Panc1 (cell line): ENCODE results near the gene NPAS3. TPM values are rescaled to one million over a fixed set of nuclear protein-coding genes. Genes with fewer than 3 reads are reported as not detected.

Experiments used
- ATAC-seq: fragments of 200-7000 bp; cut with Tn5 transposase; 2 replicates; pipeline ENCODE4 v1.9.1; 2020; ENCODE audit warnings: mild to moderate bottlenecking, moderate library complexity
- BruUV-seq: library from RNA; stranded (reverse); fragments of 400-500 nt; replicated peaks from 2 replicates; lab custom pipeline; 2021; lab: Mats Ljungman, UMichigan
- CTCF ChIA-PET: fragments of 300-600 bp; sonication (Branson Sonifier 250); formaldehyde crosslinking; loops from one replicate; lab custom pipeline; 2022; ENCODE audit warnings: antibody characterized with exemption; lab: Charles Lee
- POLR2A ChIA-PET: fragments of 300-600 bp; sonication (Branson Sonifier 250); formaldehyde crosslinking; loops from one replicate; lab custom pipeline; 2022; ENCODE audit warnings: antibody characterized with exemption; lab: Charles Lee
- DNase-seq: peaks from one replicate; pipeline ENCODE4 v3.0.0-alpha.2; 2010; ENCODE audit warnings: low read depth, low spot score
- H3K27ac ChIP-seq: 2 replicates; pipeline ENCODE4 v1.5.1; 2011; ENCODE audit warnings: mild to moderate bottlenecking, low read length, inconsistent platforms
- H3K27me3 ChIP-seq: fragments of 200-500 bp; sonication (Bioruptor generic); 2 replicates; pipeline ENCODE4 v1.6.0; 2014; ENCODE audit warnings: low read length, inconsistent platforms; ENCODE audit not compliant: control insufficient read depth, insufficient read depth
- H3K36me3 ChIP-seq: fragments of 200-500 bp; sonication (Bioruptor generic); 2 replicates; pipeline ENCODE4 v1.5.1; 2014; ENCODE audit warnings: inconsistent platforms, mild to moderate bottlenecking, low read length, moderate library complexity; ENCODE audit not compliant: control insufficient read depth, insufficient read depth
- H3K4me1 ChIP-seq: 2 replicates; pipeline ENCODE4 v1.5.1; 2011; ENCODE audit warnings: inconsistent platforms, mild to moderate bottlenecking, low read length, moderate library complexity; ENCODE audit not compliant: control insufficient read depth, insufficient read depth
- H3K4me3 ChIP-seq, 2 experiments: 2 replicates each; pipeline ENCODE4 v1.5.1; 2011 to 2012; ENCODE audit warnings: low read depth in 2 of 2, low read length in 2 of 2, mild to moderate bottlenecking in 2 of 2, inconsistent platforms in 1 of 2, moderate library complexity in 1 of 2
- H3K9me3 ChIP-seq: fragments of 200-500 bp; sonication (Bioruptor generic); 2 replicates; pipeline ENCODE4 v1.5.1; 2014; ENCODE audit warnings: low read depth, mild to moderate bottlenecking, inconsistent platforms, low read length, moderate library complexity; ENCODE audit not compliant: control insufficient read depth, insufficient read depth
- POLR2AphosphoS5 ChIP-seq: IDR thresholded peaks from 2 replicates; pipeline ENCODE4 v1.6.1; 2012; ENCODE audit warnings: mild to moderate bottlenecking, low read depth, low read length, moderate library complexity
- SIN3A ChIP-seq: IDR thresholded peaks from 2 replicates; pipeline ENCODE4 v1.6.1; 2012; ENCODE audit warnings: low read depth, mild to moderate bottlenecking, low read length, moderate library complexity, borderline replicate concordance; ENCODE audit not compliant: insufficient read depth
- TCF7L2 ChIP-seq: IDR thresholded peaks from 2 replicates; pipeline ENCODE4 v1.6.1; 2011; ENCODE audit warnings: mild to moderate bottlenecking, low read depth, low read length, inconsistent platforms
- in situ Hi-C: cut with HindIII; loops from 2 replicates; pipeline ENCODE4 v1.10.0; 2016; ENCODE audit warnings: low sequenced_read_pairs, low pct_unique_long_range_greater_than_20kb
- intact Hi-C: fragments of 100-400 bp; cut with micrococcal nuclease; formaldehyde crosslinking; loops from one replicate; pipeline ENCODE4 v1.10.0; 2022; ENCODE audit not compliant: unreplicated experiment
- total RNA-seq: library from RNA; stranded (reverse); gene quantifications from one replicate; pipeline ENCODE4 v1.2.1, GENCODE V29; 2021; ENCODE audit not compliant: unreplicated experiment
- TF ChIP-seq, protein P1 (sequence below): fragments of 450-650 bp; IDR thresholded peaks from 2 replicates; pipeline ENCODE4 v1.5.1; 2017; ENCODE audit warnings: mild to moderate bottlenecking
- TF ChIP-seq, protein P2 (sequence below), 2 experiments: IDR thresholded peaks; 2 replicates each; pipeline ENCODE4 v1.6.1; 2011 to 2012; ENCODE audit warnings: low read depth in 2 of 2, control low read depth in 1 of 2, low read length in 1 of 2, mild to moderate bottlenecking in 1 of 2, moderate library complexity in 1 of 2; ENCODE audit not compliant: insufficient read depth in 1 of 2

The NPAS3 gene
- total RNA-seq, 1 experiment from 2014 or later: 0.23 TPM

DNA sequence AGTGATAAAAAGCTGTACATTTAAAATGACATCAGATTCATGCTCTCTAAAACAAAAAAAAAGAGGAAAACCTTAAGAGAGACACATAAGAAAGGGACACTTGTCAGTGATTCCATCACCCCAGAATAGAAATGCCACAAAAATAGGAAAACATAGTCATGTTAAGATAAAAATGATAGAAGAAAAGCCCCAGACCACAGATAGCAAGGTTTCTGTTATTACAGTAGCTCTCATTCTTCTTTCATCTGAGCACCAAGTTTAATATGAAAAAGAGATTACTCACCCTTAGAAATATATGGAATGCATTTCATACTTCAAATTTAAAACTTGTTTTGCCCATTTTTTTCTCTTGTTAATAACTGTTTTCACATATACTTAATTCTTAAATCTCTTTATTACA, 795.0 kb downstream of the NPAS3 start:
- POLR2A ChIA-PET: no interaction called here
- TF ChIP-seq SIN3A (no peak), TCF7L2 (no peak), POLR2AphosphoS5 (no peak)
- TF ChIP-seq, protein P1, sequence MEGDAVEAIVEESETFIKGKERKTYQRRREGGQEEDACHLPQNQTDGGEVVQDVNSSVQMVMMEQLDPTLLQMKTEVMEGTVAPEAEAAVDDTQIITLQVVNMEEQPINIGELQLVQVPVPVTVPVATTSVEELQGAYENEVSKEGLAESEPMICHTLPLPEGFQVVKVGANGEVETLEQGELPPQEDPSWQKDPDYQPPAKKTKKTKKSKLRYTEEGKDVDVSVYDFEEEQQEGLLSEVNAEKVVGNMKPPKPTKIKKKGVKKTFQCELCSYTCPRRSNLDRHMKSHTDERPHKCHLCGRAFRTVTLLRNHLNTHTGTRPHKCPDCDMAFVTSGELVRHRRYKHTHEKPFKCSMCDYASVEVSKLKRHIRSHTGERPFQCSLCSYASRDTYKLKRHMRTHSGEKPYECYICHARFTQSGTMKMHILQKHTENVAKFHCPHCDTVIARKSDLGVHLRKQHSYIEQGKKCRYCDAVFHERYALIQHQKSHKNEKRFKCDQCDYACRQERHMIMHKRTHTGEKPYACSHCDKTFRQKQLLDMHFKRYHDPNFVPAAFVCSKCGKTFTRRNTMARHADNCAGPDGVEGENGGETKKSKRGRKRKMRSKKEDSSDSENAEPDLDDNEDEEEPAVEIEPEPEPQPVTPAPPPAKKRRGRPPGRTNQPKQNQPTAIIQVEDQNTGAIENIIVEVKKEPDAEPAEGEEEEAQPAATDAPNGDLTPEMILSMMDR: no peak
- TF ChIP-seq, protein P2, sequence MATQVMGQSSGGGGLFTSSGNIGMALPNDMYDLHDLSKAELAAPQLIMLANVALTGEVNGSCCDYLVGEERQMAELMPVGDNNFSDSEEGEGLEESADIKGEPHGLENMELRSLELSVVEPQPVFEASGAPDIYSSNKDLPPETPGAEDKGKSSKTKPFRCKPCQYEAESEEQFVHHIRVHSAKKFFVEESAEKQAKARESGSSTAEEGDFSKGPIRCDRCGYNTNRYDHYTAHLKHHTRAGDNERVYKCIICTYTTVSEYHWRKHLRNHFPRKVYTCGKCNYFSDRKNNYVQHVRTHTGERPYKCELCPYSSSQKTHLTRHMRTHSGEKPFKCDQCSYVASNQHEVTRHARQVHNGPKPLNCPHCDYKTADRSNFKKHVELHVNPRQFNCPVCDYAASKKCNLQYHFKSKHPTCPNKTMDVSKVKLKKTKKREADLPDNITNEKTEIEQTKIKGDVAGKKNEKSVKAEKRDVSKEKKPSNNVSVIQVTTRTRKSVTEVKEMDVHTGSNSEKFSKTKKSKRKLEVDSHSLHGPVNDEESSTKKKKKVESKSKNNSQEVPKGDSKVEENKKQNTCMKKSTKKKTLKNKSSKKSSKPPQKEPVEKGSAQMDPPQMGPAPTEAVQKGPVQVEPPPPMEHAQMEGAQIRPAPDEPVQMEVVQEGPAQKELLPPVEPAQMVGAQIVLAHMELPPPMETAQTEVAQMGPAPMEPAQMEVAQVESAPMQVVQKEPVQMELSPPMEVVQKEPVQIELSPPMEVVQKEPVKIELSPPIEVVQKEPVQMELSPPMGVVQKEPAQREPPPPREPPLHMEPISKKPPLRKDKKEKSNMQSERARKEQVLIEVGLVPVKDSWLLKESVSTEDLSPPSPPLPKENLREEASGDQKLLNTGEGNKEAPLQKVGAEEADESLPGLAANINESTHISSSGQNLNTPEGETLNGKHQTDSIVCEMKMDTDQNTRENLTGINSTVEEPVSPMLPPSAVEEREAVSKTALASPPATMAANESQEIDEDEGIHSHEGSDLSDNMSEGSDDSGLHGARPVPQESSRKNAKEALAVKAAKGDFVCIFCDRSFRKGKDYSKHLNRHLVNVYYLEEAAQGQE (IDR thresholded peaks at IDR 0.05; ENCODE audit: insufficient read depth in 1 of 2, low read depth in 2 of 2, low read length in 1 of 2): no peak
- H3K27me3 ChIP-seq: no peaks in the 10 kb centered on the region

DNA sequence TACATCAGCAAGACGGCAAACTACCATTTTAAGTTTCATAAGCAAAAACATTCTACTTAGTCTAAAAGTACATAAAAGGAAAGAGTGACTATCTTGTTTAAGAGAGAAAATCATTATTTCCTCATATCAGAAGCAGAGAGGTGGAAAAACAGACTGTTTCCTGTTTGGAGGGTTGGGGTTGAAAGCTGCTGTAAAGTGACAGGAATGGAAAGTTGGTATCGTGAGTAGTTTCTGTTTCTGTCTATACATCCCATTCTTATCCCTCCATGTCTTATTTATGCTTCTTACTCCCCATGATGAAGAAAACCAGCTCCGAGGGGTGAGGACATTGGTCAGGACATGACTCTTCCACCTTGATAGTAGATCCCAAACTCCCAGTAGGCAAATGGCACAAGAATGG, 795.7 kb downstream of the NPAS3 start:
- intact Hi-C loops: no loop called here
- DNase-seq (no peak), ATAC-seq (no peak)
- H3K9me3 ChIP-seq: no peaks in the 10 kb centered on the region
- TF ChIP-seq SIN3A: no peak
- TF ChIP-seq POLR2AphosphoS5: no peak
- TF ChIP-seq, protein P2 (IDR thresholded peaks at IDR 0.05; ENCODE audit: insufficient read depth in 1 of 2, low read depth in 2 of 2, low read length in 1 of 2): no peak
- TF ChIP-seq, protein P1: no peak
- no peak for TF ChIP-seq TCF7L2
- in situ Hi-C loops: no loop called here
- CTCF ChIA-PET: no interaction called here
- no peak overlapping the region; a peak in 1 of 4 replicates for H3K4me3 ChIP-seq
- no peaks in the 10 kb centered on the region for H3K36me3 ChIP-seq
- H3K4me1 ChIP-seq: no peaks in the 10 kb centered on the region
- no TSS peak for BruUV-seq
- POLR2A ChIA-PET: no interaction called here
- no peaks in the 10 kb centered on the region for H3K27me3 ChIP-seq
- no peak overlapping the region for H3K27ac ChIP-seq

More for the DNA sequence above, 795.0 kb downstream of the NPAS3 start:
- DNase-seq: no peak
- H3K4me3 ChIP-seq: no peak overlapping the region
- H3K4me1 ChIP-seq: no peaks in the 10 kb centered on the region
- H3K36me3 ChIP-seq: no peaks in the 10 kb centered on the region
- in situ Hi-C loops: no loop called here
- CTCF ChIA-PET: no interaction called here
- no peak for ATAC-seq
- intact Hi-C loops: no loop called here
- no peak overlapping the region for H3K27ac ChIP-seq
- H3K9me3 ChIP-seq: no peaks in the 10 kb centered on the region
- no TSS peak for BruUV-seq
